HepG2 (cell line): ENCODE results near the gene SRC.

ENCODE experiments used
- ZSCAN31 ChIP-seq: sonication (generic); formaldehyde crosslinking; IDR thresholded peaks from 2 replicates; pipeline ENCODE4 v1.5.0; 2020; ENCODE audit warnings: low read depth, mild to moderate bottlenecking, missing genetic modification reagents
- TF ChIP-seq, protein P1 (sequence below): sonication (generic); formaldehyde crosslinking; IDR thresholded peaks from 2 replicates; pipeline ENCODE4 v1.8.0; 2022; ENCODE audit warnings: missing genetic modification reagents, mild to moderate bottlenecking, borderline replicate concordance
- TF ChIP-seq, protein P2 (sequence below): IDR thresholded peaks from 2 replicates; pipeline ENCODE4 v1.6.1; 2016; ENCODE audit warnings: missing genetic modification reagents, missing compliant biosample characterization

DNA sequence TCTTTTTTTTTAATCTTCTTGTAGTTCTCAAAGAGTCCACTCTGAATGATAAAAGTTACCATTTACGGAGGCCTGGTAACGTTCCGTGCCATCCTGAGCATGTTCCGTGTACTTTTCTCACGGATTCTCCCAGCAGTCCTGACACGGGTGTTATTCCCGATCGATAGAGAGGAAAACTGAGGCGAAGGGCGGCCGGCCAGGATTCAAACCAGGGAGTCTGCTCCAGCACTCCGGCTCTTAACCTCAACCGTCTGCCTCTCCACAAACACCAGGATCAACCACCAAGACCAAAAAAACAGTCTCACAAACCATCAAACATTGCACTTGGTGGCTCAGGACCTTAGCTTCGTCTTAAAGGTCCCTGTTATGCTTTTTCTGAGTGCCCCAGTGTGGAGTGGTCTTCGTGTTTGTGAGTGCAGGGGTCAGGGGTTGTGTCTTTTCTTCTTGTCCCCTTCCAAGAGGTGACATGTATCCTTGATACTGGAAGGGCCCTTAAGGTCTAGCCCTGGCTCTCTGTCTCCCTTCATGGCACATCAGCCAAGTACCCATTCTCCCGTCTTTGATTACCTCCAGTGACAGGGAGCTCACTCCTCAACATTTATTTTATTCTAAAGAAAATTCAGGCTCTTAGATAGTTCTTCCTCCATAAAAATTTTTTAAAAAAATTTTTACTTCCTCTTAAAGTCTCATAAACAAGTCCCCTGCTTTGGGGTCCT is 35.1 kb downstream of the SRC start:
- TF ChIP-seq, protein P1, sequence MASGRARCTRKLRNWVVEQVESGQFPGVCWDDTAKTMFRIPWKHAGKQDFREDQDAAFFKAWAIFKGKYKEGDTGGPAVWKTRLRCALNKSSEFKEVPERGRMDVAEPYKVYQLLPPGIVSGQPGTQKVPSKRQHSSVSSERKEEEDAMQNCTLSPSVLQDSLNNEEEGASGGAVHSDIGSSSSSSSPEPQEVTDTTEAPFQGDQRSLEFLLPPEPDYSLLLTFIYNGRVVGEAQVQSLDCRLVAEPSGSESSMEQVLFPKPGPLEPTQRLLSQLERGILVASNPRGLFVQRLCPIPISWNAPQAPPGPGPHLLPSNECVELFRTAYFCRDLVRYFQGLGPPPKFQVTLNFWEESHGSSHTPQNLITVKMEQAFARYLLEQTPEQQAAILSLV (CRISPR knock-in tag) = no peak; the same call in 1 of the 2 replicates
- TF ChIP-seq, protein P2, sequence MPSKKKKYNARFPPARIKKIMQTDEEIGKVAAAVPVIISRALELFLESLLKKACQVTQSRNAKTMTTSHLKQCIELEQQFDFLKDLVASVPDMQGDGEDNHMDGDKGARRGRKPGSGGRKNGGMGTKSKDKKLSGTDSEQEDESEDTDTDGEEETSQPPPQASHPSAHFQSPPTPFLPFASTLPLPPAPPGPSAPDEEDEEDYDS (CRISPR knock-in tag) = no peak
- no peak for TF ChIP-seq ZSCAN31 (CRISPR knock-in tag)
